OCI-LY1 (cell line): ENCODE results near the gene TRIP12.
"Not testable (repeated sequence)": the region's sequence is repeated elsewhere in the genome, so short reads cannot be mapped to it uniquely, and the experiment has no call there.

Experiments used
- EZH2 ChIP-seq: fragments of 200-600 bp; sonication (generic), shearing (Covaris generic); IDR thresholded peaks from 2 replicates; pipeline ENCODE4 v1.8.0; 2017; ENCODE audit warnings: borderline replicate concordance, mixed run types, mild to moderate bottlenecking, antibody characterized with exemption, low read length, moderate library complexity, mixed read lengths
- TF ChIP-seq, protein P1 (sequence below): fragments of 200-600 bp; sonication (generic), shearing (Covaris generic); IDR thresholded peaks from 2 replicates; pipeline ENCODE4 v1.5.1; 2017; ENCODE audit warnings: mild to moderate bottlenecking, antibody characterized with exemption, low read length, moderate library complexity, mixed read lengths

DNA sequence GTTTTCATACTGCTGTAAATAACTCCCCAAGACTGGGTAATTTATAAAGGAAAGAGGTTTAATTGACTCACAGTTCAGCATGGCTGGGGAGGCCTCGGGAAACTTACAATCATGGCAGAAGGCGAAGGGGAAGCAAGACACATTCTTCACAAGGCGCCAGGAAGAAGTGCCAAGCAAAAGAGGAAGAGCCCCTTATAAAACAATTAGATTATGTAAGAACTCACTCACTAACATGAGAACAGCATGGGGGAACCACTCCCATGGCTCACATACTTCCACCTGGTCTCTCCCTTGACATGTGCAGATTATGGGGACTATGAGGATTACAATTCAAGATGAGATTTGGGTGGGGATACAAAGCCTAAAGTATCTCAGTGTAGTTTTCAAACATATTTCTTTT, 198.6 kb downstream of the TRIP12 start:
- TF ChIP-seq EZH2, result not testable (repeated sequence)
- TF ChIP-seq, protein P1, sequence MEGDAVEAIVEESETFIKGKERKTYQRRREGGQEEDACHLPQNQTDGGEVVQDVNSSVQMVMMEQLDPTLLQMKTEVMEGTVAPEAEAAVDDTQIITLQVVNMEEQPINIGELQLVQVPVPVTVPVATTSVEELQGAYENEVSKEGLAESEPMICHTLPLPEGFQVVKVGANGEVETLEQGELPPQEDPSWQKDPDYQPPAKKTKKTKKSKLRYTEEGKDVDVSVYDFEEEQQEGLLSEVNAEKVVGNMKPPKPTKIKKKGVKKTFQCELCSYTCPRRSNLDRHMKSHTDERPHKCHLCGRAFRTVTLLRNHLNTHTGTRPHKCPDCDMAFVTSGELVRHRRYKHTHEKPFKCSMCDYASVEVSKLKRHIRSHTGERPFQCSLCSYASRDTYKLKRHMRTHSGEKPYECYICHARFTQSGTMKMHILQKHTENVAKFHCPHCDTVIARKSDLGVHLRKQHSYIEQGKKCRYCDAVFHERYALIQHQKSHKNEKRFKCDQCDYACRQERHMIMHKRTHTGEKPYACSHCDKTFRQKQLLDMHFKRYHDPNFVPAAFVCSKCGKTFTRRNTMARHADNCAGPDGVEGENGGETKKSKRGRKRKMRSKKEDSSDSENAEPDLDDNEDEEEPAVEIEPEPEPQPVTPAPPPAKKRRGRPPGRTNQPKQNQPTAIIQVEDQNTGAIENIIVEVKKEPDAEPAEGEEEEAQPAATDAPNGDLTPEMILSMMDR, result not testable (repeated sequence)
